HepG2 (cell line): ENCODE results near the gene CNDP1. TPM values are rescaled to one million over a fixed set of nuclear protein-coding genes. Genes with fewer than 3 reads are reported as not detected.

Experiments used
- ATAC-seq: fragments of 200-7000 bp; cut with Tn5 transposase; 3 replicates; pipeline ENCODE4 v1.9.1; 2020; ENCODE audit warnings: mild to moderate bottlenecking, moderate library complexity
- BruUV-seq: library from RNA; stranded (reverse); fragments of 400-500 nt; replicated peaks from 2 replicates; lab custom pipeline; 2021; lab: Mats Ljungman, UMichigan
- CTCF ChIA-PET: fragments of 300-600 bp; formaldehyde crosslinking; extraction: SDS; loops from one replicate; lab custom pipeline; 2021; ENCODE audit warnings: low total read pairs, inconsistent platforms, low intra/inter-chr PET ratio; lab: Yijun Ruan, JAX
- POLR2A ChIA-PET: fragments of 350-600 bp; sonication (Branson Sonifier 250); formaldehyde crosslinking; loops from one replicate; lab custom pipeline; 2020; ENCODE audit warnings: antibody characterized with exemption, inconsistent platforms; lab: Yijun Ruan, JAX
- DNase-seq: peaks from one replicate; pipeline ENCODE4 v3.0.0-alpha.2; 2015; ENCODE audit warnings: low spot score
- FAIRE-seq: peaks from 3 replicates; lab custom pipeline; 2011; peaks lifted over from hg19 to GRCh38; lab: Jason Lieb, UNC
- H2AFZ ChIP-seq: one replicate; pipeline ENCODE4 v1.6.1; 2011; ENCODE audit warnings: low read length, inconsistent platforms
- H3K27ac ChIP-seq: fragments of 300-600 bp; 3 replicates; pipeline ENCODE4 v1.8.0; 2011; ENCODE audit warnings: mixed run types, mild to moderate bottlenecking, mixed read lengths, low read length, inconsistent platforms; ENCODE audit not compliant: insufficient read depth; ENCODE audit errors: extremely low read length
- H3K27me3 ChIP-seq, 2 experiments: fragments of 200-600 bp in 1 of 2; 2 replicates in 1 of 2; 3 replicates in 1 of 2; pipeline versions ENCODE4 v1.6.0 to v1.8.0; 2011; ENCODE audit warnings: low read length in 2 of 2, mild to moderate bottlenecking in 2 of 2, moderate library complexity in 2 of 2, inconsistent platforms in 1 of 2; ENCODE audit not compliant: insufficient read depth in 2 of 2, control insufficient read depth in 1 of 2
- H3K36me3 ChIP-seq, 2 experiments: fragments of 200-600 bp in 1 of 2; replicated peaks in 1 of 2; 2 replicates in 1 of 2; 3 replicates in 1 of 2; pipeline versions ENCODE4 v1.5.1 to v1.8.0; 2011; ENCODE audit warnings: low read length in 2 of 2, inconsistent platforms in 1 of 2; ENCODE audit not compliant: insufficient read depth in 2 of 2, control insufficient read depth in 1 of 2
- H3K4me1 ChIP-seq: 2 replicates; pipeline ENCODE4 v1.5.1; 2012; ENCODE audit warnings: low read length, inconsistent platforms; ENCODE audit not compliant: insufficient read depth
- H3K4me2 ChIP-seq: 2 replicates; pipeline ENCODE4 v1.6.0; 2011; ENCODE audit warnings: low read depth, low read length, inconsistent platforms
- H3K4me3 ChIP-seq, 3 experiments: fragments of 200-600 bp in 1 of 3; sonication (generic), shearing (Covaris generic) in 1 of 3; replicated peaks in 1 of 3; 2 replicates each; pipeline ENCODE4 v1.5.1; 2011 to 2016; ENCODE audit warnings: low read length in 3 of 3, inconsistent platforms in 2 of 3, low read depth in 2 of 3, mild to moderate bottlenecking in 2 of 3, control low read depth in 1 of 3, mixed read lengths in 1 of 3; ENCODE audit not compliant: insufficient read depth in 1 of 3
- H3K79me2 ChIP-seq: one replicate; pipeline ENCODE4 v1.6.1; 2011; ENCODE audit warnings: low read length, inconsistent platforms; ENCODE audit not compliant: insufficient read depth
- H3K9ac ChIP-seq: 2 replicates; pipeline ENCODE4 v1.6.0; 2011; ENCODE audit warnings: mild to moderate bottlenecking, low read depth, low read length, inconsistent platforms; ENCODE audit not compliant: insufficient read depth
- H3K9me3 ChIP-seq: 2 replicates; pipeline ENCODE4 v1.5.1; 2012; ENCODE audit warnings: mild to moderate bottlenecking, low read length
- H4K20me1 ChIP-seq: 2 replicates; pipeline ENCODE4 v1.6.0; 2011; ENCODE audit warnings: inconsistent platforms, mild to moderate bottlenecking, low read length, moderate library complexity; ENCODE audit not compliant: insufficient read depth
- ARHGAP35 ChIP-seq: sonication (generic); formaldehyde crosslinking; IDR thresholded peaks from 2 replicates; pipeline ENCODE4 v1.9.0; 2022; ENCODE audit warnings: mild to moderate bottlenecking, inconsistent platforms, moderate library complexity, missing genetic modification reagents, borderline replicate concordance
- BATF2 ChIP-seq: sonication (generic); formaldehyde crosslinking; IDR thresholded peaks from 2 replicates; pipeline ENCODE4 v1.8.0; 2022; ENCODE audit warnings: mild to moderate bottlenecking, missing genetic modification reagents, moderate library complexity
- ELK4 ChIP-seq: sonication (generic); formaldehyde crosslinking; IDR thresholded peaks from 2 replicates; pipeline ENCODE4 v1.9.0; 2021; ENCODE audit warnings: missing genetic modification reagents, borderline replicate concordance
- FOXP1 ChIP-seq, 2 experiments: fragments of 450-650 bp in 1 of 2; IDR thresholded peaks; 2 replicates each; pipeline ENCODE4 v1.6.1; 2017 to 2018; ENCODE audit warnings: antibody characterized with exemption in 1 of 2
- HOXA7 ChIP-seq: sonication (generic); formaldehyde crosslinking; IDR thresholded peaks from 2 replicates; pipeline ENCODE4 v1.8.1; 2022; ENCODE audit warnings: mild to moderate bottlenecking, missing genetic modification reagents, moderate library complexity
- NKX3-1 ChIP-seq: sonication (generic); formaldehyde crosslinking; IDR thresholded peaks from 2 replicates; pipeline ENCODE4 v1.5.0; 2020; ENCODE audit warnings: missing genetic modification reagents
- REXO4 ChIP-seq: sonication (generic); formaldehyde crosslinking; IDR thresholded peaks from 2 replicates; pipeline ENCODE4 v1.8.0; 2022; ENCODE audit warnings: missing genetic modification reagents, mild to moderate bottlenecking, borderline replicate concordance
- SIX4 ChIP-seq: sonication (generic); formaldehyde crosslinking; IDR thresholded peaks from 2 replicates; pipeline ENCODE4 v1.4.0; 2020; ENCODE audit warnings: missing genetic modification reagents
- SP1 ChIP-seq, 2 experiments: fragments of 450-650 bp in 1 of 2; sonication (generic) in 1 of 2; formaldehyde crosslinking in 1 of 2; IDR thresholded peaks; 2 replicates each; pipeline versions ENCODE4 v1.4.0 to v1.6.1; 2016 to 2020; ENCODE audit warnings: missing genetic modification reagents in 1 of 2
- SRY ChIP-seq: sonication (generic); formaldehyde crosslinking; IDR thresholded peaks from 2 replicates; pipeline ENCODE4 v1.8.0; 2022; ENCODE audit warnings: mild to moderate bottlenecking, missing genetic modification reagents
- ZKSCAN1 ChIP-seq: fragments of 150-350 bp; IDR thresholded peaks from 2 replicates; pipeline ENCODE4 v1.6.1; 2014; ENCODE audit warnings: low read length
- ZNF34 ChIP-seq: sonication (generic); formaldehyde crosslinking; IDR thresholded peaks from 2 replicates; pipeline ENCODE4 v1.4.0; 2020; ENCODE audit warnings: mild to moderate bottlenecking, missing genetic modification reagents, borderline replicate concordance
- ZNF567 ChIP-seq: sonication (generic); formaldehyde crosslinking; IDR thresholded peaks from 2 replicates; pipeline ENCODE4 v1.8.1; 2023; ENCODE audit warnings: mild to moderate bottlenecking, missing genetic modification reagents, borderline replicate concordance
- ZNF589 ChIP-seq: sonication (generic); formaldehyde crosslinking; conservative IDR thresholded peaks from 2 replicates; pipeline ENCODE4 v1.8.0; 2022; ENCODE audit warnings: mild to moderate bottlenecking, moderate library complexity, missing genetic modification reagents
- ZNF644 ChIP-seq: IDR thresholded peaks from 2 replicates; pipeline ENCODE4 v1.6.1; 2016; ENCODE audit warnings: low read depth
- ZNF761 ChIP-seq: sonication (generic); formaldehyde crosslinking; conservative IDR thresholded peaks from 2 replicates; pipeline ENCODE4 v1.4.0; 2020; ENCODE audit warnings: mild to moderate bottlenecking, missing genetic modification reagents
- ZSCAN30 ChIP-seq: sonication (generic); formaldehyde crosslinking; IDR thresholded peaks from 2 replicates; pipeline ENCODE4 v1.5.0; 2020; ENCODE audit warnings: mild to moderate bottlenecking, missing genetic modification reagents
- WGBS: methylation state at CpG from one replicate; pipeline ENCODE4 v1.1.6; 2017; ENCODE audit warnings: low lambda C conversion rate; 5-methylcytosine and 5-hydroxymethylcytosine counted together
- in situ Hi-C: cut with HindIII; loops from 2 replicates; pipeline ENCODE4 v1.10.0; 2017; ENCODE audit warnings: low pct_unique_long_range_greater_than_20kb; ENCODE audit not compliant: extremely low pct_ligation_motif_present
- intact Hi-C: fragments of 100-400 bp; cut with micrococcal nuclease; formaldehyde crosslinking; loops from one replicate; pipeline ENCODE4 v1.10.0; 2022; ENCODE audit not compliant: unreplicated experiment
- polyA plus RNA-seq, 8 experiments: library from polyadenylated mRNA; depleted of rRNA in 3 of 8; stranded (reverse) in 7 of 8; unstranded in 1 of 8; fragments of >200 nt; fragmentation: Illumina TruSeq in 4 of 8; extraction: Trizol in 4 of 8; gene quantifications; 2 replicates each; pipeline versions ENCODE4 v1.2.1 to v1.2.3, GENCODE V29; 2011 to 2016; ENCODE audit warnings: low read depth in 4 of 8, missing spikeins in 1 of 8, mixed read lengths in 1 of 8; ENCODE audit not compliant: insufficient read depth in 1 of 8
- total RNA-seq, 5 experiments: library from RNA; depleted of rRNA; stranded (reverse); fragments of >200 nt; fragmentation: Illumina TruSeq; extraction: Trizol; gene quantifications; 2 replicates each; pipeline ENCODE4 v1.2.3, GENCODE V29; 2016; ENCODE audit warnings: low read depth in 1 of 5
- TF ChIP-seq, protein P1 (sequence below): sonication (generic); IDR thresholded peaks from 2 replicates; pipeline ENCODE4 v1.6.1; 2016; ENCODE audit warnings: low read depth, borderline replicate concordance

CNDP1 gene
- total and polyA plus RNA-seq, 2 of the 13 experiments (the other 11 are each of a cell fraction or from before 2014, with no cell fraction given), result 0.01 TPM; not detected in 1

- Histone ChIP-seq H3K36me3 (no peaks in the 10 kb centered on the region; a peak in 1 of 5 replicates), H3K27ac (no peak overlapping the region), H2AFZ (no peak overlapping the region), H3K4me1 (no peaks in the 10 kb centered on the region), H3K27me3 (no peaks in the 10 kb centered on the region), H3K9me3 (no peaks in the 10 kb centered on the region), H3K9ac (no peak overlapping the region), H3K79me2 (peaks cover 2% of the 10 kb centered on the region), H4K20me1 (no peaks in the 10 kb centered on the region), H3K4me3 (no peak overlapping the region), H3K4me2 (no peak overlapping the region)
- ATAC-seq (no peak), FAIRE-seq (no peak), DNase-seq (no peak)
- in situ Hi-C loops (no loop called here), intact Hi-C loops (no loop called here)
- WGBS, result 76% methylated on average over 2 of the region's 2 CpGs
- ChIA-PET POLR2A (no interaction called here), CTCF (no interaction called here)
- BruUV-seq, result no TSS peak
- TF ChIP-seq ZNF34 (no peak), REXO4 (CRISPR knock-in tag) (no peak), ZNF761 (CRISPR knock-in tag) (no peak)
Observed at GRCh38 chr18:74617486-74617885, 83.2 kb downstream of the CNDP1 start.

- in situ Hi-C loops, result no loop called here
- CTCF ChIA-PET, result no interaction called here
- Histone ChIP-seq H3K27me3 (no peaks in the 10 kb centered on the region), H3K9me3 (no peaks in the 10 kb centered on the region), H3K4me2 (no peak overlapping the region), H3K9ac (no peak overlapping the region), H3K79me2 (peaks cover 2% of the 10 kb centered on the region), H3K4me1 (no peaks in the 10 kb centered on the region), H4K20me1 (no peaks in the 10 kb centered on the region), H2AFZ (no peak overlapping the region), H3K4me3 (no peak overlapping the region), H3K36me3 (no peaks in the 10 kb centered on the region; a peak in 1 of 5 replicates), H3K27ac (no peak overlapping the region)
- TF ChIP-seq SP1 (IDR thresholded peaks at IDR 0.05) (no peak), SP1 (CRISPR knock-in tag; IDR thresholded peaks at IDR 0.05) (no peak), BATF2 (CRISPR knock-in tag) (no peak), ZNF567 (CRISPR knock-in tag) (no peak), SIX4 (no peak), SRY (CRISPR knock-in tag) (no peak), NKX3-1 (CRISPR knock-in tag) (no peak), FOXP1 (IDR thresholded peaks at IDR 0.05) (no peak), FOXP1 (CRISPR knock-in tag; IDR thresholded peaks at IDR 0.05) (no peak), ARHGAP35 (CRISPR knock-in tag) (no peak), ZNF644 (CRISPR knock-in tag) (no peak), ZNF589 (CRISPR knock-in tag) (no peak), ELK4 (CRISPR knock-in tag) (no peak), ZSCAN30 (CRISPR knock-in tag) (no peak), HOXA7 (CRISPR knock-in tag) (no peak), ZKSCAN1 (no peak)
- TF ChIP-seq, protein P1, sequence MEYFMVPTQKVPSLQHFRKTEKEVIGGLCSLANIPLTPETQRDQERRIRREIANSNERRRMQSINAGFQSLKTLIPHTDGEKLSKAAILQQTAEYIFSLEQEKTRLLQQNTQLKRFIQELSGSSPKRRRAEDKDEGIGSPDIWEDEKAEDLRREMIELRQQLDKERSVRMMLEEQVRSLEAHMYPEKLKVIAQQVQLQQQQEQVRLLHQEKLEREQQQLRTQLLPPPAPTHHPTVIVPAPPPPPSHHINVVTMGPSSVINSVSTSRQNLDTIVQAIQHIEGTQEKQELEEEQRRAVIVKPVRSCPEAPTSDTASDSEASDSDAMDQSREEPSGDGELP, result no peak
- DNase-seq (no peak), FAIRE-seq (no peak), ATAC-seq (no peak)
- 87% methylated on average over 8 of the region's 9 CpGs for WGBS
- POLR2A ChIA-PET, result no interaction called here
- intact Hi-C loops, result no loop called here
- no TSS peak for BruUV-seq
Observed at GRCh38 chr18:74622072-74622471, 87.8 kb downstream of the CNDP1 start.
